Large intestine (tissue), 1 donor: ENCODE results near the gene TRAF6. TPM values are rescaled to one million over a fixed set of nuclear protein-coding genes. Genes with fewer than 3 reads are reported as not detected.

Experiments
- polyA plus RNA-seq: library from polyadenylated mRNA; unstranded; fragments of 120-200 nt; gene quantifications from one replicate; pipeline ENCODE4 v1.2.1, GENCODE V29; 2013

The TRAF6 gene
- polyA plus RNA-seq, 1 donor = 21.2 TPM

Other genes starting within 250 kb of the TRAF6 start
- 57.4 TPM for gene COMMD9, start 220.8 kb downstream of the TRAF6 start, polyA plus RNA-seq
- 37.8 TPM for gene PRR5L, start 214.0 kb downstream of the TRAF6 start, polyA plus RNA-seq
- gene RAG1, start 57.7 kb upstream of the TRAF6 start, polyA plus RNA-seq = 3.5 TPM
- 27.2 TPM for gene IFTAP, start 84.2 kb upstream of the TRAF6 start, polyA plus RNA-seq
- gene RAG2, start 88.0 kb upstream of the TRAF6 start, polyA plus RNA-seq = 0.19 TPM